ENCODE results near the gene PNMA1. TPM values are rescaled to one million over a fixed set of nuclear protein-coding genes. Genes with fewer than 3 reads are reported as not detected.

The PNMA1 gene
- total and polyA plus RNA-seq, 2 of the 13 experiments (the other 11 are each of a cell fraction or from before 2014, with no cell fraction given), result 7.0 to 8.3 TPM

- TF ChIP-seq ZBTB46 (CRISPR knock-in tag; IDR thresholded peaks at IDR 0.05; ENCODE audit: borderline replicate concordance), result no peak
- TF ChIP-seq ZNF331 (CRISPR knock-in tag; IDR thresholded peaks at IDR 0.05), result no peak
- TF ChIP-seq ZNF556 (CRISPR knock-in tag; IDR thresholded peaks at IDR 0.05; ENCODE audit: borderline replicate concordance), result no peak
- no peak for TF ChIP-seq PAF1 (CRISPR knock-in tag; IDR thresholded peaks at IDR 0.05)
- no peak for TF ChIP-seq EP300 (IDR thresholded peaks at IDR 0.05; ENCODE audit: low read depth in 2 of 2, low read length in 2 of 2)
- TF ChIP-seq EP300 (CRISPR knock-in tag; IDR thresholded peaks at IDR 0.05; ENCODE audit: borderline replicate concordance), result no peak
- no peak for TF ChIP-seq ZNF7 (CRISPR knock-in tag; IDR thresholded peaks at IDR 0.05)
- TF ChIP-seq HNRNPH1 (optimal IDR thresholded peaks at IDR 0.05; ENCODE audit: low read depth, low read length), result no peak
- TF ChIP-seq ZNF501 (CRISPR knock-in tag; IDR thresholded peaks at IDR 0.05), result no peak
- no peak for TF ChIP-seq ZBTB21 (CRISPR knock-in tag; IDR thresholded peaks at IDR 0.05)
- no peak for TF ChIP-seq NONO (IDR thresholded peaks at IDR 0.05)
- 0 out of 2 replicates have a peak, but pooled peaks have one; percentile 30 for TF ChIP-seq NONO (CRISPR knock-in tag; conservative IDR thresholded peaks at IDR 0.05)
- peak; percentile 54 for TF ChIP-seq ZC3H13 (CRISPR knock-in tag; IDR thresholded peaks at IDR 0.05)
- no peak for TF ChIP-seq ZNF558 (CRISPR knock-in tag; IDR thresholded peaks at IDR 0.05; ENCODE audit: borderline replicate concordance)
- no peak for TF ChIP-seq ARID5B (CRISPR knock-in tag; IDR thresholded peaks at IDR 0.05)
- no peak for TF ChIP-seq MXD4 (CRISPR knock-in tag; IDR thresholded peaks at IDR 0.05)
- TF ChIP-seq TFE3 (CRISPR knock-in tag; IDR thresholded peaks at IDR 0.05), result no peak
- TF ChIP-seq HOXD1 (CRISPR knock-in tag; IDR thresholded peaks at IDR 0.05), result no peak
- TF ChIP-seq ZNF513 (CRISPR knock-in tag; conservative IDR thresholded peaks at IDR 0.05), result no peak
- no peak for TF ChIP-seq SSRP1 (CRISPR knock-in tag; IDR thresholded peaks at IDR 0.05)
- TF ChIP-seq REL (CRISPR knock-in tag; conservative IDR thresholded peaks at IDR 0.05), result no peak
- no peak for TF ChIP-seq SPEN (CRISPR knock-in tag; IDR thresholded peaks at IDR 0.05; ENCODE audit: low read depth)
- TF ChIP-seq NR0B2 (CRISPR knock-in tag; IDR thresholded peaks at IDR 0.05), result no peak
- TF ChIP-seq NFRKB (IDR thresholded peaks at IDR 0.05), result no peak
Observed at GRCh38 chr14:73759183-73759713, 45.1 kb upstream of the PNMA1 start (continued).

Data from HepG2 (cell line).